CD8-positive, alpha-beta memory T cell (primary cell): ENCODE measurements around the gene ATP2B3. TPM values are rescaled to one million over a fixed set of nuclear protein-coding genes. Genes with fewer than 3 reads are reported as not detected.

Experiments used
- CTCF ChIA-PET: fragments of 350-600 bp; sonication (Branson Sonifier 250); formaldehyde crosslinking; loops from one replicate; lab custom pipeline; 2021; ENCODE audit warnings: antibody characterized with exemption; lab: Charles Lee
- POLR2A ChIA-PET: fragments of 350-600 bp; sonication (Branson Sonifier 250); formaldehyde crosslinking; loops from one replicate; lab custom pipeline; 2021; ENCODE audit warnings: antibody characterized with exemption; lab: Charles Lee
- DNase-seq, 5 donors: peaks; one replicate each; pipeline versions ENCODE4 v3.0.0 to v3.0.0-alpha.2; 2020 to 2022; ENCODE audit warnings: mixed read lengths in 1 of 5
- H3K27ac ChIP-seq: one replicate; pipeline ENCODE4 v1.7.0; 2013; ENCODE audit warnings: low read depth, mild to moderate bottlenecking, low read length, moderate library complexity
- H3K27me3 ChIP-seq: 2 replicates; pipeline ENCODE4 v1.7.0; 2013; ENCODE audit warnings: low read length, mild to moderate bottlenecking; ENCODE audit not compliant: insufficient read depth, poor library complexity, severe bottlenecking
- H3K36me3 ChIP-seq: 2 replicates; pipeline ENCODE4 v1.7.0; 2013; ENCODE audit warnings: mild to moderate bottlenecking, low read length, moderate library complexity; ENCODE audit not compliant: insufficient read depth
- H3K4me1 ChIP-seq: 2 replicates; pipeline ENCODE4 v1.7.0; 2013; ENCODE audit warnings: mild to moderate bottlenecking, low read length, moderate library complexity; ENCODE audit not compliant: insufficient read depth
- H3K4me3 ChIP-seq: 2 replicates; pipeline ENCODE4 v1.7.0; 2013; ENCODE audit warnings: mild to moderate bottlenecking, low read length
- H3K9me3 ChIP-seq: 2 replicates; pipeline ENCODE4 v1.7.0; 2013; ENCODE audit warnings: mild to moderate bottlenecking, low read length
- H3K27ac Mint-ChIP-seq, 8 donors: one replicate each; pipeline ENCODE4 v1.8.0; 2020 to 2021; ENCODE audit warnings: mixed read lengths in 8 of 8, mild to moderate bottlenecking in 6 of 8, inconsistent platforms in 3 of 8, moderate library complexity in 3 of 8
- H3K27me3 Mint-ChIP-seq, 2 donors: one replicate each; pipeline ENCODE4 v1.8.0; 2020 to 2021; ENCODE audit warnings: mixed read lengths in 2 of 2, mild to moderate bottlenecking in 1 of 2, moderate library complexity in 1 of 2
- H3K36me3 Mint-ChIP-seq, 3 donors: one replicate each; pipeline ENCODE4 v1.8.0; 2020 to 2021; ENCODE audit warnings: mixed read lengths in 3 of 3, inconsistent platforms in 1 of 3, mild to moderate bottlenecking in 1 of 3
- H3K4me1 Mint-ChIP-seq, 3 donors: one replicate each; pipeline ENCODE4 v1.8.0; 2020 to 2021; ENCODE audit warnings: mixed read lengths in 3 of 3, inconsistent platforms in 1 of 3, mild to moderate bottlenecking in 1 of 3
- H3K4me3 Mint-ChIP-seq, 7 donors: one replicate each; pipeline ENCODE4 v1.8.0; 2020 to 2021; ENCODE audit warnings: mixed read lengths in 7 of 7, mild to moderate bottlenecking in 6 of 7, moderate library complexity in 4 of 7, inconsistent platforms in 2 of 7
- H3K9me3 Mint-ChIP-seq, 5 donors: one replicate each; pipeline ENCODE4 v1.8.0; 2020 to 2022; ENCODE audit warnings: mixed read lengths in 5 of 5, mild to moderate bottlenecking in 3 of 5, moderate library complexity in 2 of 5, inconsistent platforms in 1 of 5
- polyA plus RNA-seq: library from polyadenylated mRNA; unstranded; fragments of 300-500 nt; fragmentation: Illumina TruSeq; gene quantifications from one replicate; pipeline ENCODE4 v1.2.3, GENCODE V29; 2021
- total RNA-seq, 2 experiments: library from RNA; stranded (reverse); gene quantifications; one replicate each; pipeline ENCODE4 v1.2.3, GENCODE V29; 2021

ATP2B3 gene
- total and polyA plus RNA-seq, 3 experiments from 2014 or later = not detected

DNA sequence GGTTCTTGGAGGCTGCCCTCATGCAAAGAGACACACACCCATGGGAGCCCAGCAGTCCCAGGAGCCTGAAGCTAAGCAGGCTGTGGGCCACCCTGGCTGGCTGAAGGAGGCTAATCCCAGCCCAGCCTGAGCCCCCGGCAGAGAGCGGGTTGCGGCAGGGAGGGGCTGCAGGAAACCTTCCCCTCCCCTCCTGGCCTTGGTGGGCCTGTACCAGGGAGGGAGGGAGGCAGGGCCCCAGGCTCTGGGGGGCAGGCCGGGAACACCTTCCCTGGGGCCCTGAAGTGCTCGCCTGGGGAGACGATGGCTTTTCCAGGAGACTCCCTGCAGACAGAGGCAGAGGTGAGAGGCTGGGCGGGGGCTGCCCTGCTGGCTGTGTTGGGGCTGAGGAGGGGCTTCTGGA lies 19.0 kb upstream of the ATP2B3 start:
- H3K4me1 Mint-ChIP-seq = peaks cover 0 to 3% (median 0%) of the 10 kb centered on the region in 3 donors
- no peaks in the 10 kb centered on the region for H3K27me3 ChIP-seq
- H3K27ac Mint-ChIP-seq = no peak overlapping the region
- POLR2A ChIA-PET = no interaction called here
- no peaks in the 10 kb centered on the region for H3K36me3 ChIP-seq
- no peak overlapping the region for H3K4me3 Mint-ChIP-seq
- no peaks in the 10 kb centered on the region for H3K9me3 Mint-ChIP-seq
- no peak overlapping the region for H3K27ac ChIP-seq
- no peak overlapping the region for H3K4me3 ChIP-seq
- no peak for DNase-seq
- H3K4me1 ChIP-seq = no peaks in the 10 kb centered on the region
- H3K9me3 ChIP-seq = no peaks in the 10 kb centered on the region
- H3K27me3 Mint-ChIP-seq = peaks cover 0 to 7% of the 10 kb centered on the region in 2 donors
- CTCF ChIA-PET = no interaction called here
- no peaks in the 10 kb centered on the region for H3K36me3 Mint-ChIP-seq

DNA sequence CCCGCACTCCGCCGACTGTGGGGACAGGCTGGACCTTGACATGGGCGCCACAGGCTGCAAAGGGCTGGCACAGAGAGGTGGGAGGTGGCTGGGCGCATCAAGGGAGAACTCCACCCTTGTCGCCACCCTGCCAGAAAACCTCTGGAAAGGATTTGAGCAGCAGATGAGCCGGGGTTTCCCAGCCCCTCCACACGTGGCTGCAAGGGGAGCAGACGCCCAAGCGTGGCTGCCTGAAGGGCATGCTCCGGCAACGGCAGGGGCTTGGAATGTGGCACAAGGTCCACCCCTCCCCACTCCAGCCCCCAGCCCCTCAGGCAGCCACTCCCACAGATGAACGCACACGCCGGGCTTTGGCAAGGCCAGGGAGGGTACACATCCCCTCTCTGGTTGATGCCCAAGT lies 18.1 kb upstream of the ATP2B3 start:
- no peak for DNase-seq
- Histone ChIP-seq H3K27ac (no peak overlapping the region), H3K9me3 (no peaks in the 10 kb centered on the region), H3K4me1 (no peaks in the 10 kb centered on the region), H3K4me3 (no peak overlapping the region), H3K36me3 (no peaks in the 10 kb centered on the region), H3K27me3 (no peaks in the 10 kb centered on the region)
- Mint-ChIP-seq H3K4me1 (peaks cover 0 to 3% (median 0%) of the 10 kb centered on the region in 3 donors), H3K4me3 (no peak overlapping the region), H3K36me3 (no peaks in the 10 kb centered on the region), H3K9me3 (no peaks in the 10 kb centered on the region), H3K27me3 (peaks cover 0 to 7% of the 10 kb centered on the region in 2 donors), H3K27ac (no peak overlapping the region)
- ChIA-PET CTCF (no interaction called here), POLR2A (no interaction called here)

DNA sequence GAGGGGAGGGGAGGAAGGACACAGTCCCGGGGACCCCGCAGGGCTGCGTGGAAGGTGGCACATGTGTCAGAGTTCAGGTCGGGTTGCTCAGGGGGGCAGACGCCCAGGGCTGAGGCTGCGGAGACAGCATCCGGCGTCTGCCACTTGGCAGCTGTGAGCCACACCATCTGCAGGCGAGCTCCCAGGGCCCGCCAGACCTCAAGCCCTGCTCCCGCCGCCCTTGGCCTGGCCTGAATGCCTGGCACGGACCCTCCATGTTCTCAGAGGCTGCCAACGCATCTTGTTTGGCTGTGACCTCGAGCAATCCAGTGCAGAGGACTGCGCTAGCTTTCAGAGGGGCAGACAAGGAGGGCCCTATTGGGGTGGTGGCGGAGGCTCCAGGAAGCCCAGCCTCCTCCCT lies 17.6 kb upstream of the ATP2B3 start:
- no peak overlapping the region for H3K4me3 ChIP-seq
- no peaks in the 10 kb centered on the region for H3K9me3 ChIP-seq
- Mint-ChIP-seq H3K9me3 (no peaks in the 10 kb centered on the region), H3K36me3 (no peaks in the 10 kb centered on the region), H3K27me3 (peaks cover 0 to 7% of the 10 kb centered on the region in 2 donors), H3K4me1 (peaks cover 0 to 3% (median 0%) of the 10 kb centered on the region in 3 donors), H3K27ac (no peak overlapping the region), H3K4me3 (no peak overlapping the region)
- H3K27me3 ChIP-seq = no peaks in the 10 kb centered on the region
- no peak for DNase-seq
- H3K4me1 ChIP-seq = no peaks in the 10 kb centered on the region
- POLR2A ChIA-PET = no interaction called here
- CTCF ChIA-PET = no interaction called here
- no peaks in the 10 kb centered on the region for H3K36me3 ChIP-seq
- no peak overlapping the region for H3K27ac ChIP-seq

- no peaks in the 10 kb centered on the region for H3K27me3 ChIP-seq
- no peak overlapping the region for H3K27ac ChIP-seq
- CTCF ChIA-PET = no interaction called here
- no peaks in the 10 kb centered on the region for H3K36me3 ChIP-seq
- H3K4me1 ChIP-seq = no peaks in the 10 kb centered on the region
- H3K27ac Mint-ChIP-seq = peak overlapping the region in 1 of 8 donors; percentile 64
- POLR2A ChIA-PET = no interaction called here
- peaks cover 0 to 6% of the 10 kb centered on the region in 2 donors for H3K27me3 Mint-ChIP-seq
- no peaks in the 10 kb centered on the region for H3K36me3 Mint-ChIP-seq
- DNase-seq = no peak
- no peak overlapping the region for H3K4me3 Mint-ChIP-seq
- no peaks in the 10 kb centered on the region for H3K4me1 Mint-ChIP-seq
- H3K4me3 ChIP-seq = no peak overlapping the region
- H3K9me3 ChIP-seq = no peaks in the 10 kb centered on the region
- no peaks in the 10 kb centered on the region for H3K9me3 Mint-ChIP-seq
Measured at GRCh38 chrX:153500676-153501280, 16.7 kb upstream of the ATP2B3 start.

- ChIA-PET CTCF (no interaction called here), POLR2A (no interaction called here)
- Histone ChIP-seq H3K36me3 (no peaks in the 10 kb centered on the region), H3K27me3 (no peaks in the 10 kb centered on the region), H3K4me3 (no peak overlapping the region), H3K4me1 (no peaks in the 10 kb centered on the region), H3K9me3 (no peaks in the 10 kb centered on the region), H3K27ac (no peak overlapping the region)
- Mint-ChIP-seq H3K9me3 (no peaks in the 10 kb centered on the region), H3K4me3 (no peak overlapping the region), H3K4me1 (no peaks in the 10 kb centered on the region), H3K27me3 (peaks cover 0 to 6% of the 10 kb centered on the region in 2 donors), H3K36me3 (no peaks in the 10 kb centered on the region), H3K27ac (no peak overlapping the region)
- no peak for DNase-seq
Measured at GRCh38 chrX:153501530-153501929, 15.9 kb upstream of the ATP2B3 start.

GRCh38 chrX:153502131-153502530 lies 15.3 kb upstream of the ATP2B3 start:
- Mint-ChIP-seq H3K27ac (no peak overlapping the region), H3K4me3 (no peak overlapping the region), H3K27me3 (peaks cover 0 to 5% of the 10 kb centered on the region in 2 donors), H3K4me1 (peaks cover 0 to under 1% (median 0%) of the 10 kb centered on the region in 3 donors), H3K9me3 (no peaks in the 10 kb centered on the region), H3K36me3 (no peaks in the 10 kb centered on the region)
- ChIA-PET POLR2A (no interaction called here), CTCF (no interaction called here)
- Histone ChIP-seq H3K4me3 (no peak overlapping the region), H3K36me3 (no peaks in the 10 kb centered on the region), H3K4me1 (no peaks in the 10 kb centered on the region), H3K9me3 (no peaks in the 10 kb centered on the region), H3K27me3 (no peaks in the 10 kb centered on the region), H3K27ac (no peak overlapping the region)
- DNase-seq = no peak

- H3K9me3 ChIP-seq = no peaks in the 10 kb centered on the region
- Mint-ChIP-seq H3K27me3 (peaks cover 0 to 7% of the 10 kb centered on the region in 2 donors), H3K27ac (no peak overlapping the region), H3K36me3 (no peaks in the 10 kb centered on the region), H3K4me1 (peaks cover 0 to 6% (median 4%) of the 10 kb centered on the region in 3 donors), H3K4me3 (no peak overlapping the region), H3K9me3 (no peaks in the 10 kb centered on the region)
- no peaks in the 10 kb centered on the region for H3K27me3 ChIP-seq
- no peaks in the 10 kb centered on the region for H3K4me1 ChIP-seq
- CTCF ChIA-PET = no interaction called here
- no peak overlapping the region for H3K4me3 ChIP-seq
- H3K27ac ChIP-seq = no peak overlapping the region
- DNase-seq = no peak
- POLR2A ChIA-PET = no interaction called here
- H3K36me3 ChIP-seq = no peaks in the 10 kb centered on the region
Measured at GRCh38 chrX:153502796-153503195, 14.6 kb upstream of the ATP2B3 start.

DNA sequence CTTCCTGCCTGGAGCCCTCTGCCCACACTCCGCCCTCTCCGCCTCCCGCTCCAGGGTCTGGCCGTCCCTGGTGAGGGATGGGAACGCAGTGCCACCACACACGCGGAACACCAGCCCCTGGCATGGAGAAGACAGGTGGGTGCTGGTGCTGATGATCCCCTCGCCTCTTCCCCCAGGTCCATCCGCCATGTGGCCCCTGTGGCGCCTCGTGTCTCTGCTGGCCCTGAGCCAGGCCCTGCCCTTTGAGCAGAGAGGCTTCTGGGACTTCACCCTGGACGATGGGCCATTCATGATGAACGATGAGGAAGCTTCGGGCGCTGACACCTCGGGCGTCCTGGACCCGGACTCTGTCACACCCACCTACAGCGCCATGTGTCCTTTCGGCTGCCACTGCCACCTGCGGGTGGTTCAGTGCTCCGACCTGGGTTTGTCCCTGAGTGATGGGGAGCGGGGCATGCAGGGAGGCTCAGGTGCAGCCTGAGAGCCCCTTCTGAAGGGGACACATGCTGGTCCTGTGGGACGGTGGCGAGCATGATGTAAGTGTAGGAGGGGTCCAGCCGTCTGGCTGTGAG lies 12.9 kb upstream of the ATP2B3 start:
- Histone ChIP-seq H3K36me3 (no peaks in the 10 kb centered on the region), H3K27ac (no peak overlapping the region), H3K27me3 (no peaks in the 10 kb centered on the region), H3K4me3 (no peak overlapping the region), H3K9me3 (no peaks in the 10 kb centered on the region), H3K4me1 (no peaks in the 10 kb centered on the region)
- H3K27me3 Mint-ChIP-seq = peaks cover 0 to 5% of the 10 kb centered on the region in 2 donors
- no peak overlapping the region for H3K4me3 Mint-ChIP-seq
- ChIA-PET POLR2A (no interaction called here), CTCF (interaction anchor here (1.5 to 3.4 kb wide), 2 partner anchors 44 to 563 kb away, joined by 3 to 16 read pairs; no protein-coding TSS in a partner anchor)
- H3K9me3 Mint-ChIP-seq = no peaks in the 10 kb centered on the region
- H3K4me1 Mint-ChIP-seq = peaks cover 0 to 6% (median 4%) of the 10 kb centered on the region in 3 donors
- no peak for DNase-seq
- no peak overlapping the region for H3K27ac Mint-ChIP-seq
- H3K36me3 Mint-ChIP-seq = no peaks in the 10 kb centered on the region
